SK-N-MC (cell line): ENCODE measurements around the gene PKM.

Experiments used
- EZH2 ChIP-seq: fragments of 200-600 bp; sonication (generic); IDR thresholded peaks from one replicate; pipeline ENCODE4 v1.6.1; 2017; ENCODE audit warnings: antibody characterized with exemption
- FOXP2 ChIP-seq: optimal IDR thresholded peaks from 2 replicates; pipeline ENCODE3; 2011; ENCODE audit warnings: mild to moderate bottlenecking, moderate library complexity; ENCODE audit not compliant: insufficient read depth; ENCODE audit errors: extremely low read length, control extremely low read depth
- POLR2AphosphoS5 ChIP-seq: IDR thresholded peaks from 2 replicates; pipeline ENCODE4 v1.6.1; 2012; ENCODE audit warnings: mild to moderate bottlenecking, low read depth, low read length, borderline replicate concordance

- TF ChIP-seq EZH2 (no peak), POLR2AphosphoS5 (no peak), FOXP2 (no peak)
These were observed 75.1 kb downstream of the PKM start for GRCh38 chr15:72155635-72156616.
